H9 (cell line): Measurements from ENCODE around the gene SREBF1. TPM values are rescaled to one million over a fixed set of nuclear protein-coding genes. Genes with fewer than 3 reads are reported as not detected.

Experiments
- DNase-seq: peaks from one replicate; pipeline ENCODE4 v3.0.0-alpha.2; 2017
- H2AFZ ChIP-seq: one replicate; pipeline ENCODE4 v1.6.1; 2013; ENCODE audit warnings: mild to moderate bottlenecking, low read length, control low read depth, moderate library complexity
- H2AK5ac ChIP-seq: 2 replicates; pipeline ENCODE4 v1.6.1; 2013; ENCODE audit warnings: low read length, control low read depth, mixed read lengths; ENCODE audit not compliant: insufficient read length
- H2BK120ac ChIP-seq: one replicate; pipeline ENCODE4 v1.6.1; 2013; ENCODE audit warnings: low read depth, mild to moderate bottlenecking, low read length, control low read depth, inconsistent platforms; ENCODE audit not compliant: poor library complexity, severe bottlenecking
- H2BK12ac ChIP-seq: 2 replicates; pipeline ENCODE4 v1.6.1; 2013; ENCODE audit warnings: low read length, control low read depth, mixed read lengths, low read depth; ENCODE audit not compliant: insufficient read length
- H2BK15ac ChIP-seq: 2 replicates; pipeline ENCODE4 v1.6.1; 2013; ENCODE audit warnings: low read depth, low read length, control low read depth
- H2BK20ac ChIP-seq: one replicate; pipeline ENCODE4 v1.6.1; 2013; ENCODE audit warnings: low read depth, mild to moderate bottlenecking, low read length, control low read depth, inconsistent platforms; ENCODE audit not compliant: poor library complexity, severe bottlenecking
- H2BK5ac ChIP-seq: 2 replicates; pipeline ENCODE4 v1.6.1; 2013; ENCODE audit warnings: low read length, control low read depth, mixed read lengths; ENCODE audit not compliant: insufficient read length
- H3K14ac ChIP-seq: 2 replicates; pipeline ENCODE4 v1.6.1; 2013; ENCODE audit warnings: low read length, control low read depth; ENCODE audit not compliant: insufficient read depth
- H3K18ac ChIP-seq: 2 replicates; pipeline ENCODE4 v1.6.1; 2013; ENCODE audit warnings: low read depth, mild to moderate bottlenecking, mixed read lengths, low read length, control low read depth; ENCODE audit not compliant: insufficient read length
- H3K23ac ChIP-seq: 2 replicates; pipeline ENCODE4 v1.6.1; 2013; ENCODE audit warnings: low read length, control low read depth, mixed read lengths, low read depth; ENCODE audit not compliant: insufficient read length
- H3K23me2 ChIP-seq: 2 replicates; pipeline ENCODE4 v1.6.1; 2013; ENCODE audit warnings: low read depth, mild to moderate bottlenecking, mixed read lengths, low read length, control low read depth; ENCODE audit not compliant: insufficient read length, poor library complexity, severe bottlenecking
- H3K27ac ChIP-seq: 2 replicates; pipeline ENCODE4 v1.5.1; 2013; ENCODE audit warnings: low read length, control low read depth, mixed read lengths, low read depth; ENCODE audit not compliant: insufficient read length
- H3K27me3 ChIP-seq: 2 replicates; pipeline ENCODE4 v1.6.1; 2013; ENCODE audit warnings: low read length, control low read depth, inconsistent platforms; ENCODE audit not compliant: insufficient read depth
- H3K4ac ChIP-seq: 2 replicates; pipeline ENCODE4 v1.6.1; 2013; ENCODE audit warnings: low read depth, mild to moderate bottlenecking, control low read depth, inconsistent platforms, low read length, moderate library complexity
- H3K4me1 ChIP-seq: 2 replicates; pipeline ENCODE4 v1.6.1; 2013; ENCODE audit warnings: low read length, control low read depth, inconsistent platforms; ENCODE audit not compliant: insufficient read depth
- H3K4me2 ChIP-seq: 2 replicates; pipeline ENCODE4 v1.6.1; 2013; ENCODE audit warnings: low read length, control low read depth, mixed read lengths; ENCODE audit not compliant: insufficient read length, insufficient read depth
- H3K56ac ChIP-seq: 2 replicates; pipeline ENCODE4 v1.6.1; 2013; ENCODE audit warnings: low read depth, mild to moderate bottlenecking, mixed read lengths, low read length, control low read depth; ENCODE audit not compliant: insufficient read length
- H3K79me1 ChIP-seq: 2 replicates; pipeline ENCODE4 v1.6.1; 2013; ENCODE audit warnings: low read depth, mild to moderate bottlenecking, moderate library complexity, low read length, control low read depth, inconsistent platforms; ENCODE audit not compliant: insufficient read depth, poor library complexity, severe bottlenecking
- H3K79me2 ChIP-seq: 2 replicates; pipeline ENCODE4 v1.6.1; 2013; ENCODE audit warnings: low read length, control low read depth, inconsistent platforms; ENCODE audit not compliant: insufficient read depth
- H3K9ac ChIP-seq: 2 replicates; pipeline ENCODE4 v1.6.1; 2013; ENCODE audit warnings: low read length, control low read depth, mixed read lengths; ENCODE audit not compliant: insufficient read length; ENCODE audit errors: extremely low read depth
- H3K9me3 ChIP-seq: one replicate; pipeline ENCODE4 v1.6.1; 2013; ENCODE audit warnings: low read depth, low read length, inconsistent platforms; ENCODE audit not compliant: control insufficient read depth
- H3T11ph ChIP-seq: one replicate; pipeline ENCODE4 v1.6.1; 2013; ENCODE audit warnings: mild to moderate bottlenecking, low read length, control low read depth, inconsistent platforms
- H4K20me1 ChIP-seq: one replicate; pipeline ENCODE4 v1.6.1; 2013; ENCODE audit not compliant: control insufficient read depth, insufficient read length, insufficient read depth
- H4K5ac ChIP-seq: 2 replicates; pipeline ENCODE4 v1.6.1; 2013; ENCODE audit warnings: low read depth, mild to moderate bottlenecking, mixed read lengths, low read length, control low read depth; ENCODE audit not compliant: insufficient read length
- H4K8ac ChIP-seq: replicated peaks from 2 replicates; pipeline ENCODE4 v1.6.1; 2013; ENCODE audit warnings: low read length, control low read depth, mixed read lengths, low read depth; ENCODE audit not compliant: insufficient read length
- H4K91ac ChIP-seq: 2 replicates; pipeline ENCODE4 v1.6.1; 2013; ENCODE audit warnings: low read depth, mild to moderate bottlenecking, moderate library complexity, mixed read lengths, low read length, control low read depth; ENCODE audit not compliant: insufficient read length
- H3K27ac Mint-ChIP-seq, 3 experiments: 2 replicates in 2 of 3; 3 replicates in 1 of 3; pipeline ENCODE4 v1.8.0; 2020 to 2021; ENCODE audit warnings: mixed read lengths in 3 of 3, mild to moderate bottlenecking in 1 of 3, moderate library complexity in 1 of 3
- H3K27me3 Mint-ChIP-seq: 2 replicates; pipeline ENCODE4 v1.8.0; 2021; ENCODE audit warnings: low read depth, mild to moderate bottlenecking, moderate library complexity, mixed read lengths
- H3K36me3 Mint-ChIP-seq, 3 experiments: 2 replicates in 2 of 3; 3 replicates in 1 of 3; pipeline ENCODE4 v1.8.0; 2020 to 2021; ENCODE audit warnings: low read depth in 3 of 3, mixed read lengths in 3 of 3; ENCODE audit not compliant: insufficient read depth in 1 of 3
- H3K4me1 Mint-ChIP-seq, 2 experiments: 2 replicates each; pipeline ENCODE4 v1.8.0; 2020; ENCODE audit warnings: mixed read lengths in 2 of 2
- H3K4me3 Mint-ChIP-seq, 2 experiments: 2 replicates in 1 of 2; 3 replicates in 1 of 2; pipeline ENCODE4 v1.8.0; 2020 to 2021; ENCODE audit warnings: mild to moderate bottlenecking in 2 of 2, mixed read lengths in 2 of 2, moderate library complexity in 1 of 2
- H3K9me3 Mint-ChIP-seq, 2 experiments: 2 replicates in 1 of 2; 3 replicates in 1 of 2; pipeline ENCODE4 v1.8.0; 2020; ENCODE audit warnings: mild to moderate bottlenecking in 2 of 2, mixed read lengths in 2 of 2, moderate library complexity in 1 of 2
- CTCF ChIP-seq: fragments of 200-600 bp; sonication (generic); conservative IDR thresholded peaks from 3 replicates; pipeline ENCODE4 v1.8.0; 2021; ENCODE audit warnings: antibody characterized with exemption, mild to moderate bottlenecking
- WGBS: extraction: QIAGEN DNeasy Blood & Tissue Kit; methylation state at CpG from one replicate; pipeline ENCODE4 v1.1.7; 2013; ENCODE audit warnings: missing lambda C conversion rate, low lambda C conversion rate, mixed read lengths; ENCODE audit not compliant: insufficient read length; ENCODE audit errors: extremely low coverage; 5-methylcytosine and 5-hydroxymethylcytosine counted together
- total RNA-seq: library from RNA; stranded (reverse); gene quantifications from 2 replicates; pipeline ENCODE4 v1.2.1, GENCODE V29; 2021

The SREBF1 gene
- total RNA-seq, 1 experiment from 2014 or later = 81.9 TPM

GRCh38 chr17:17849147-17849820 lies 12.5 kb upstream of the SREBF1 start:
- no peak for TF ChIP-seq CTCF
- Mint-ChIP-seq H3K4me1 (peaks cover 41 to 62% of the 10 kb centered on the region in 2 experiments), H3K36me3 (no peaks in the 10 kb centered on the region), H3K27ac (no peak overlapping the region), H3K27me3 (no peaks in the 10 kb centered on the region; the same call in 1 of the 2 replicates), H3K9me3 (no peaks in the 10 kb centered on the region), H3K4me3 (no peak overlapping the region)
- no peak overlapping the region for H3K23ac ChIP-seq
- H3K18ac ChIP-seq = no peak overlapping the region
- no peaks in the 10 kb centered on the region; the same call in 1 of the 2 replicates for H3K4me1 ChIP-seq
- no peaks in the 10 kb centered on the region for H3K79me1 ChIP-seq
- no peak overlapping the region for H3K9ac ChIP-seq
- H4K20me1 ChIP-seq = no peaks in the 10 kb centered on the region
- no peak overlapping the region for H3K4me2 ChIP-seq
- no peak overlapping the region for H3T11ph ChIP-seq
- H3K4ac ChIP-seq = no peak overlapping the region
- H2BK15ac ChIP-seq = no peak overlapping the region
- H4K8ac ChIP-seq = no peak overlapping the region
- H2BK120ac ChIP-seq = no peak overlapping the region
- H2AK5ac ChIP-seq = no peak overlapping the region
- H3K9me3 ChIP-seq = no peaks in the 10 kb centered on the region
- no peak overlapping the region for H4K5ac ChIP-seq
- H2AFZ ChIP-seq = no peak overlapping the region
- no peak overlapping the region for H3K56ac ChIP-seq
- H2BK20ac ChIP-seq = no peak overlapping the region
- no peaks in the 10 kb centered on the region for H3K23me2 ChIP-seq
- no peak overlapping the region for H3K27ac ChIP-seq
- no peaks in the 10 kb centered on the region for H3K27me3 ChIP-seq
- WGBS = no CpG with 5 or more reads among the region's 5 CpGs
- H4K91ac ChIP-seq = no peak overlapping the region
- DNase-seq = no peak
- H2BK12ac ChIP-seq = no peak overlapping the region
- H3K79me2 ChIP-seq = no peaks in the 10 kb centered on the region
- no peak overlapping the region for H2BK5ac ChIP-seq
- H3K14ac ChIP-seq = no peak overlapping the region
